SJSA1 (cell line): ENCODE data around the gene TEX35. TPM values are rescaled to one million over a fixed set of nuclear protein-coding genes. Genes with fewer than 3 reads are reported as not detected.

Source experiments
- DNase-seq, 2 experiments: peaks; one replicate each; pipeline ENCODE4 v3.0.0-alpha.2; 2015 to 2020; ENCODE audit warnings: low spot score in 2 of 2, low read depth in 1 of 2
- H3K27ac ChIP-seq: fragments of 250-450 bp; sonication (Bioruptor Pico); 2 replicates; pipeline ENCODE4 v1.5.1; 2020; ENCODE audit warnings: mild to moderate bottlenecking, moderate library complexity
- H3K27me3 ChIP-seq: fragments of 250-450 bp; sonication (Bioruptor Pico); replicated peaks from 2 replicates; pipeline ENCODE4 v1.5.1; 2020; ENCODE audit warnings: mild to moderate bottlenecking, moderate library complexity
- H3K36me3 ChIP-seq: fragments of 250-450 bp; sonication (Bioruptor Pico); 2 replicates; pipeline ENCODE4 v1.5.1; 2020; ENCODE audit warnings: mild to moderate bottlenecking
- H3K4me1 ChIP-seq: fragments of 250-450 bp; sonication (Bioruptor Pico); replicated peaks from 2 replicates; pipeline ENCODE4 v1.6.1; 2021; ENCODE audit warnings: mild to moderate bottlenecking
- H3K4me3 ChIP-seq: fragments of 250-450 bp; sonication (Bioruptor Pico); 2 replicates; pipeline ENCODE4 v1.5.1; 2020; ENCODE audit warnings: mild to moderate bottlenecking
- H3K9me3 ChIP-seq: fragments of 250-450 bp; sonication (Bioruptor Pico); replicated peaks from 2 replicates; pipeline ENCODE4 v1.5.1; 2020; ENCODE audit warnings: mild to moderate bottlenecking
- total RNA-seq: library from RNA; depleted of rRNA; stranded (reverse); fragments of >200 nt; shearing (Covaris generic); gene quantifications from 2 replicates; pipeline ENCODE4 v1.2.3, GENCODE V29; 2014; rRNA removed

The TEX35 gene
- total RNA-seq, 1 experiment from 2014 or later, result not detected

DNA sequence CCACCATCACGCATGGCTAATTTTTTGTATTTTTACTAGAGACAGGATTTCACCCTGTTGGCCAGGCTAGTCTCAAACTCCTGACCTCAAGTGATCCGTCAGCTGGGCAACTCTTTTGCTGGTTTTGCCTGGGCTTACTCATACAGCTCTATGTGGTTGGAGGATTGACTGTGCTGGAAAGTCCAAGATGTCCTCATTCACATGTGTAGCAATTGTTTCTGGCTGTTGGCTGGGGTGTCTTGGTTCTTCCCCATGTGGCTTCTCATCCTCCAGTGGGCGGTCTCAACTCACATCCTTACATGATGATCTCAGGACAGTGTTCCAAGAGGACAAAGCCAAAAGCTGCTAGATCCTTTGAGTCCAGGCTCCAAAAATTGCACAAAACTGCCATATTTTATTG is 53.3 kb downstream of the TEX35 start:
- Histone ChIP-seq H3K27me3 (0 out of 2 replicates have a peak, but pooled peaks cover 4% of the 10 kb centered on the region), H3K9me3 (no peaks in the 10 kb centered on the region; the same call in 1 of the 2 replicates), H3K4me3 (no peak overlapping the region), H3K4me1 (peaks cover 4% of the 10 kb centered on the region), H3K27ac (no peak overlapping the region), H3K36me3 (no peaks in the 10 kb centered on the region)
- peak in 1 of 2 experiments; percentile 17 for DNase-seq

DNA sequence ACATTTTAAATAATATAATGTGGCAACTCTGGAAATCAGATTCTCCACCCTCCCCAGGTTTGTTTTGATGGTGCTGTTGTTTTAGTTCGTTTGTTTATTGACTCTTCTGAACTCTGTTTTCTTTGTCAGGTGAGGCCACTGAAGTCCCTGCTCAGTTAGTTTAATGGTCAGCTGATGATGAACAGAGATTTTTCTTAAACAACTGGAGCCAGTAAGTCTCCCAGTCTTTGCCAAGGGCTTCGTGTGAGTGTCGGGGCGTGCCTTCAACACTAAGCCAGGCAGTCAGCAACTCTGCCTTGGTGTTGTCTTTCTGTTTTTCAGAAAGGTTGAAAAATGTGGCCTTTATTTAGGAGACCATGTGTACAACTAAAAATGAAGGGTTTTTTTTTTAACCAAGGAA is 58.9 kb downstream of the TEX35 start:
- no peaks in the 10 kb centered on the region for H3K4me1 ChIP-seq
- no peaks in the 10 kb centered on the region for H3K36me3 ChIP-seq
- no peak overlapping the region for H3K27ac ChIP-seq
- H3K4me3 ChIP-seq, result no peak overlapping the region
- no peaks in the 10 kb centered on the region for H3K27me3 ChIP-seq
- DNase-seq, result no peak
- H3K9me3 ChIP-seq, result no peaks in the 10 kb centered on the region

Other genes with a start within 250 kb of the TEX35 start
- gene CLEC20A, start 16.1 kb upstream of the TEX35 start, total RNA-seq, result not detected in 2 replicates
- gene RALGPS2, start 212.1 kb downstream of the TEX35 start, total RNA-seq, result 14.9 and 21.4 TPM in 2 replicates